ENCODE measurements around the gene CRTC3.
A peak's percentile ranks its signal among the peaks of the same experiment; 100 is the strongest.

The CRTC3 gene

GRCh38 chr15:90596943-90597342 is 67.2 kb downstream of the CRTC3 start:
- no peak for DNase-seq

GRCh38 chr15:90597577-90597976 is 67.9 kb downstream of the CRTC3 start:
- DNase-seq = peak in 1 of 2 donors; percentile 57

- DNase-seq = peak; percentile 18 to 53
These were observed 68.4 kb downstream of the CRTC3 start for GRCh38 chr15:90598031-90598577.

GRCh38 chr15:90598679-90599078 is 69.0 kb downstream of the CRTC3 start:
- DNase-seq = no peak

- no peak for DNase-seq
These were observed 69.4 kb downstream of the CRTC3 start for GRCh38 chr15:90599116-90599515.

- no peak for DNase-seq
These were observed 69.9 kb downstream of the CRTC3 start for GRCh38 chr15:90599644-90600043.

- no peak for DNase-seq
These were observed 71.2 kb downstream of the CRTC3 start for GRCh38 chr15:90600954-90601353.

- peak; percentile 53 to 57 for DNase-seq
These were observed 74.2 kb downstream of the CRTC3 start for GRCh38 chr15:90603893-90604292.

- no peak for DNase-seq
These were observed 76.9 kb downstream of the CRTC3 start for GRCh38 chr15:90606641-90607040.

- DNase-seq = no peak
These were observed 77.6 kb downstream of the CRTC3 start for GRCh38 chr15:90607361-90607760.

GRCh38 chr15:90609242-90610180 is 79.8 kb downstream of the CRTC3 start:
- no peak for DNase-seq

- DNase-seq = no peak
These were observed 80.5 kb downstream of the CRTC3 start for GRCh38 chr15:90610190-90610589.

- DNase-seq = no peak
These were observed 81.4 kb downstream of the CRTC3 start for GRCh38 chr15:90611157-90611556.

GRCh38 chr15:90617171-90617570 is 87.4 kb downstream of the CRTC3 start:
- no peak for DNase-seq

- DNase-seq = no peak
These were observed 88.0 kb downstream of the CRTC3 start for GRCh38 chr15:90617668-90618097.

GRCh38 chr15:90618330-90619125 is 88.8 kb downstream of the CRTC3 start:
- DNase-seq = no peak

GRCh38 chr15:90619468-90619867 is 89.7 kb downstream of the CRTC3 start:
- peak in 1 of 2 donors; percentile 22 for DNase-seq

GRCh38 chr15:90619939-90620338 is 90.2 kb downstream of the CRTC3 start:
- no peak for DNase-seq

GRCh38 chr15:90620379-90621067 is 90.8 kb downstream of the CRTC3 start:
- peak; percentile 17 to 22 for DNase-seq

- no peak for DNase-seq
These were observed 94.1 kb downstream of the CRTC3 start for GRCh38 chr15:90623854-90624253.

GRCh38 chr15:90624278-90624981 is 94.7 kb downstream of the CRTC3 start:
- no peak for DNase-seq

GRCh38 chr15:90625037-90625436 is 95.3 kb downstream of the CRTC3 start:
- DNase-seq = no peak
